ENCODE results near the gene MRGPRG. TPM values are rescaled to one million over a fixed set of nuclear protein-coding genes. Genes with fewer than 3 reads are reported as not detected.

Gene MRGPRG
- total and polyA plus RNA-seq, 2 donors (not counting 1 experiment from before 2014, with no cell fraction given): not detected

DNA sequence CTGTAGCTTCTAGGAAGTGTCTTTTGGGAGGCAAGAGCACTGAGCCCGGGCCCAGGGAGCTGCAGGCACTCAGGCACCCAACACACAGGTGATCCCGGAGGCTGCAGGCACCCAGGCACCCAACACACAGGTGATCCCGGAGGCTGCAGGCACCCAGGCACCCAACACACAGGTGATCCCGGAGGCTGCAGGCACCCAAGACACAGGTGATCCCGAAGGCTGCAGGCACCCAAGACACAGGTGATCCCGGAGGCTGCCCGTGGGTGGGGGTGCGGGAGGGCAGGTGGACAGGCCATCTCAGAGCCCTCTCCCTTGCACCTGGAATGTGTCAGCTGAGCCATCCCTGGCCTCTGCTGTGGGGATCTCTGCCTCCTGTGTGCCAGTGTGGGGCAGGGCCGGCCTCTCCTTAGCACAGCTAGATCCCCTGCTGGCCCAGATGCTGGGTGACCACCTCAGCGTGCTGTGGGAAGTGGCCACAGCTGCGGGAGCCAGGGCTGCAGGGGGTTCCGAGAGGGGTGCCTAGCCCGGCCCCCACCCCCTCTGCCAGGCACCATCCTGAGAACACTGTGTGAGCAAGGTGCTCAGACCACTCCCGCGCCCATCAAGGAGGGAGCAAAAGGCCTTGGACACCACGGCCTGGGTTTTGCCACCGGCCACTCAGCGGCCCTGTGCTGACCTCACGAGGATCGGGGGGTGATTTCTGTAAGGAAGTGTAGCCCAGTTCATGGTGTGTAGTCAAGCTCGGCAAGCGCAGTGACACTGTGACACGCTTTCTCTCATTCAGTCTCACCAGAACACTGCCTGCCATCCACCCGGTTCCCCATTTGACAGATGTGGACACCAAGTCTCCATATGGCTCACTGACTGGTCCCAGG lies 14.2 kb downstream of the MRGPRG start:
- H3K9me3 ChIP-seq (ENCODE audit: control insufficient read depth, insufficient read depth, low read depth, low read length): no peaks in the 10 kb centered on the region
- no peak overlapping the region for H3K4me2 ChIP-seq (ENCODE audit: extremely low read depth, insufficient read depth, low read length)
- no peaks in the 10 kb centered on the region for H3K36me3 ChIP-seq (ENCODE audit: control insufficient read depth, insufficient read depth, low read length)
- TF ChIP-seq, protein P1, sequence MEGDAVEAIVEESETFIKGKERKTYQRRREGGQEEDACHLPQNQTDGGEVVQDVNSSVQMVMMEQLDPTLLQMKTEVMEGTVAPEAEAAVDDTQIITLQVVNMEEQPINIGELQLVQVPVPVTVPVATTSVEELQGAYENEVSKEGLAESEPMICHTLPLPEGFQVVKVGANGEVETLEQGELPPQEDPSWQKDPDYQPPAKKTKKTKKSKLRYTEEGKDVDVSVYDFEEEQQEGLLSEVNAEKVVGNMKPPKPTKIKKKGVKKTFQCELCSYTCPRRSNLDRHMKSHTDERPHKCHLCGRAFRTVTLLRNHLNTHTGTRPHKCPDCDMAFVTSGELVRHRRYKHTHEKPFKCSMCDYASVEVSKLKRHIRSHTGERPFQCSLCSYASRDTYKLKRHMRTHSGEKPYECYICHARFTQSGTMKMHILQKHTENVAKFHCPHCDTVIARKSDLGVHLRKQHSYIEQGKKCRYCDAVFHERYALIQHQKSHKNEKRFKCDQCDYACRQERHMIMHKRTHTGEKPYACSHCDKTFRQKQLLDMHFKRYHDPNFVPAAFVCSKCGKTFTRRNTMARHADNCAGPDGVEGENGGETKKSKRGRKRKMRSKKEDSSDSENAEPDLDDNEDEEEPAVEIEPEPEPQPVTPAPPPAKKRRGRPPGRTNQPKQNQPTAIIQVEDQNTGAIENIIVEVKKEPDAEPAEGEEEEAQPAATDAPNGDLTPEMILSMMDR (conservative IDR thresholded peaks at IDR 0.05 in 1 of 2, IDR thresholded peaks at IDR 0.05 in 1 of 2; ENCODE audit: low read depth in 1 of 2, low read length in 2 of 2): no peak
- TF ChIP-seq EZH2 (IDR thresholded peaks at IDR 0.05; ENCODE audit: low read length, missing control alignments): no peak
- no peaks in the 10 kb centered on the region for H3K4me1 ChIP-seq (ENCODE audit: control insufficient read depth, extremely low read depth, insufficient read depth, low read length)
- no peaks in the 10 kb centered on the region for H3K79me2 ChIP-seq (ENCODE audit: control insufficient read depth, insufficient read depth, low read length)
- no peak overlapping the region for H3K27ac ChIP-seq (ENCODE audit: insufficient read depth, low read length)
- H3K9ac ChIP-seq (ENCODE audit: insufficient read depth, low read length): no peak overlapping the region
- no peak for DNase-seq (ENCODE audit: low read depth in 2 of 2)
- H2AFZ ChIP-seq (ENCODE audit: low read length): no peak overlapping the region
- peaks cover 28% of the 10 kb centered on the region for H3K27me3 ChIP-seq (ENCODE audit: control insufficient read depth, insufficient read depth, low read length)
- no peak overlapping the region for H3K4me3 ChIP-seq (replicated peaks in 1 of 4; ENCODE audit: control extremely low read depth in 1 of 4, insufficient read depth in 1 of 4, low read depth in 3 of 4, low read length in 4 of 4)
- H4K20me1 ChIP-seq (ENCODE audit: control insufficient read depth, extremely low read depth, insufficient read depth, low read length): no peaks in the 10 kb centered on the region

DNA sequence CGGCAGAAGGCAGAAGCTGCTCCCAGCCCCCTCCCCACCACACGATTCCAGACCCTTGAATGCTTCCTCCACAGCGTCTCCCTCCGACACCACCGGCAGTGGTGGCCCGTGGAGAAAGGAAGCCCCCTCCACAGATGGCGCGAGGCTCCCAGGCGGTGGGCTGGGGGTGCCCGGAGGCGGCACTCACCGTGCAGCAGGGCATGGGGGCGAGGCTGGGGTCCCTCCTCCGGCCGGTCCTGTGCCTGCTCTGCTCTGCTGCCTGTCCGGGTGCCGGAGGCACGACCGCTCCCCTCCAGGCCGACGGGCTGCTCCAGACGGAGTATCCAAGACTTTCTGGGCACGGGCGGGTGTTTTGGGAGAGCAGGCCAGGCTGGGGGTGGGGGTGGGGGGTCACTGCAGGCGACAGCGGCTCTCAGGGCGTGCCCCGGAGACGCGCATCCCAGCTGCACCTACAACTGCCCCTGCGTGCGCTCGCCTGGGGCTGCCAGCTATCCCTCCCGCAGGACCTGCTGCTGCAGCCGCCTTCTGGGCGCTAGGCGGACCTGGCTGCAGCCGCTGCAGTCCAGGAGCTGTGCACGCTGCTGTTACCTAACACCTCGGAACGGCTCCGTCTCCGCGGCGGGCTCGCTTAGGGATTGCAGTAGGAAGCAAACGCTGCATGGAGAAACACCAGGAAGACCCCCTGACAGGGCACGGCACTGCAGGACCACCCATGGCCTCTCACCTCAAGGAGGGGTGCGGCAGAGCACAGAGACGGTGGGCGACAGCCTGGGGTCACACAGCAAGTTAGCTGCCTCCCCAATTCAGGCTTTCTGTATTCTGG lies 15.2 kb downstream of the MRGPRG start:
- no peaks in the 10 kb centered on the region for H4K20me1 ChIP-seq (ENCODE audit: control insufficient read depth, extremely low read depth, insufficient read depth, low read length)
- no peak overlapping the region for H3K4me3 ChIP-seq (replicated peaks in 1 of 4; ENCODE audit: control extremely low read depth in 1 of 4, insufficient read depth in 1 of 4, low read depth in 3 of 4, low read length in 4 of 4)
- TF ChIP-seq, protein P1 (conservative IDR thresholded peaks at IDR 0.05 in 1 of 2, IDR thresholded peaks at IDR 0.05 in 1 of 2; ENCODE audit: low read depth in 1 of 2, low read length in 2 of 2): no peak
- peak; percentile 55 for TF ChIP-seq EZH2 (IDR thresholded peaks at IDR 0.05; ENCODE audit: low read length, missing control alignments)
- H3K9me3 ChIP-seq (ENCODE audit: control insufficient read depth, insufficient read depth, low read depth, low read length): no peaks in the 10 kb centered on the region
- no peaks in the 10 kb centered on the region for H3K36me3 ChIP-seq (ENCODE audit: control insufficient read depth, insufficient read depth, low read length)
- H2AFZ ChIP-seq (ENCODE audit: low read length): no peak overlapping the region
- H3K9ac ChIP-seq (ENCODE audit: insufficient read depth, low read length): no peak overlapping the region
- no peak overlapping the region for H3K4me2 ChIP-seq (ENCODE audit: extremely low read depth, insufficient read depth, low read length)
- H3K4me1 ChIP-seq (ENCODE audit: control insufficient read depth, extremely low read depth, insufficient read depth, low read length): no peaks in the 10 kb centered on the region
- peak in 1 of 2 donors; percentile 19 for DNase-seq (ENCODE audit: low read depth in 2 of 2)
- no peak overlapping the region for H3K27ac ChIP-seq (ENCODE audit: insufficient read depth, low read length)
- no peaks in the 10 kb centered on the region for H3K79me2 ChIP-seq (ENCODE audit: control insufficient read depth, insufficient read depth, low read length)
- H3K27me3 ChIP-seq (ENCODE audit: control insufficient read depth, insufficient read depth, low read length): peaks cover 28% of the 10 kb centered on the region

GRCh38 chr11:3202759-3203158 lies 15.9 kb downstream of the MRGPRG start:
- H3K4me1 ChIP-seq (ENCODE audit: control insufficient read depth, extremely low read depth, insufficient read depth, low read length): no peaks in the 10 kb centered on the region
- no peak overlapping the region for H3K9ac ChIP-seq (ENCODE audit: insufficient read depth, low read length)
- TF ChIP-seq, protein P1 (conservative IDR thresholded peaks at IDR 0.05 in 1 of 2, IDR thresholded peaks at IDR 0.05 in 1 of 2; ENCODE audit: low read depth in 1 of 2, low read length in 2 of 2): no peak
- peak; percentile 53 for TF ChIP-seq EZH2 (IDR thresholded peaks at IDR 0.05; ENCODE audit: low read length, missing control alignments)
- DNase-seq (ENCODE audit: low read depth in 2 of 2): no peak
- H3K4me3 ChIP-seq (replicated peaks in 1 of 4; ENCODE audit: control extremely low read depth in 1 of 4, insufficient read depth in 1 of 4, low read depth in 3 of 4, low read length in 4 of 4): no peak overlapping the region
- no peaks in the 10 kb centered on the region for H3K79me2 ChIP-seq (ENCODE audit: control insufficient read depth, insufficient read depth, low read length)
- no peaks in the 10 kb centered on the region for H4K20me1 ChIP-seq (ENCODE audit: control insufficient read depth, extremely low read depth, insufficient read depth, low read length)
- no peaks in the 10 kb centered on the region for H3K36me3 ChIP-seq (ENCODE audit: control insufficient read depth, insufficient read depth, low read length)
- H2AFZ ChIP-seq (ENCODE audit: low read length): no peak overlapping the region
- no peak overlapping the region for H3K27ac ChIP-seq (ENCODE audit: insufficient read depth, low read length)
- H3K4me2 ChIP-seq (ENCODE audit: extremely low read depth, insufficient read depth, low read length): no peak overlapping the region
- no peaks in the 10 kb centered on the region for H3K9me3 ChIP-seq (ENCODE audit: control insufficient read depth, insufficient read depth, low read depth, low read length)
- peaks cover 28% of the 10 kb centered on the region for H3K27me3 ChIP-seq (ENCODE audit: control insufficient read depth, insufficient read depth, low read length)

All from fibroblast of lung (primary cell).